K562 (cell line): Measurements from ENCODE around the gene ENTREP3. TPM values are rescaled to one million over a fixed set of nuclear protein-coding genes. Genes with fewer than 3 reads are reported as not detected.

Experiments
- ATF1 ChIP-seq, 2 experiments: fragments of 450-650 bp in 1 of 2; IDR thresholded peaks; 2 replicates each; pipeline ENCODE4 v1.6.1; 2016; ENCODE audit warnings: missing compliant biosample characterization in 1 of 2, missing genetic modification characterization in 1 of 2
- CBX2 ChIP-seq: fragments of 200-600 bp; sonication (generic); IDR thresholded peaks from one replicate; pipeline ENCODE4 v1.6.1; 2012; ENCODE audit warnings: mild to moderate bottlenecking, low read length, inconsistent platforms; ENCODE audit not compliant: insufficient read depth, poor library complexity, severe bottlenecking
- HMGXB4 ChIP-seq: sonication (generic); formaldehyde crosslinking; IDR thresholded peaks from 2 replicates; pipeline ENCODE4 v1.8.1; 2023; ENCODE audit warnings: mild to moderate bottlenecking, missing genetic modification reagents
- MITF ChIP-seq: IDR thresholded peaks from 2 replicates; pipeline ENCODE4 v1.6.1; 2014; ENCODE audit warnings: antibody characterized with exemption
- NFIC ChIP-seq: fragments of 450-650 bp; IDR thresholded peaks from 2 replicates; pipeline ENCODE4 v1.6.1; 2017; ENCODE audit warnings: mild to moderate bottlenecking, inconsistent platforms
- NFXL1 ChIP-seq: fragments of 450-650 bp; formaldehyde crosslinking; IDR thresholded peaks from 2 replicates; pipeline ENCODE4 v1.4.0; 2021; ENCODE audit warnings: mild to moderate bottlenecking
- ZBTB5 ChIP-seq: fragments of 450-650 bp; IDR thresholded peaks from 2 replicates; pipeline ENCODE4 v1.6.1; 2017; ENCODE audit warnings: antibody characterized with exemption
- ZBTB8A ChIP-seq: fragments of 450-650 bp; IDR thresholded peaks from 2 replicates; pipeline ENCODE4 v1.6.1; 2018; ENCODE audit warnings: mild to moderate bottlenecking, moderate library complexity; ENCODE audit not compliant: partially characterized antibody
- ZNF316 ChIP-seq: fragments of 450-650 bp; IDR thresholded peaks from 2 replicates; pipeline ENCODE4 v1.6.1; 2016
- ZNF444 ChIP-seq: fragments of 250-450 bp; sonication (Bioruptor Pico); IDR thresholded peaks from 2 replicates; pipeline ENCODE4 v1.4.0; 2020; ENCODE audit warnings: mild to moderate bottlenecking, moderate library complexity
- ZNF644 ChIP-seq: fragments of 200-800 bp; sonication (Bioruptor generic); IDR thresholded peaks from 2 replicates; pipeline ENCODE4 v1.6.1; 2016; ENCODE audit warnings: low read depth, missing genetic modification characterization, missing compliant biosample characterization
- polyA plus RNA-seq, 8 experiments: library from polyadenylated mRNA; depleted of rRNA in 4 of 8; stranded (reverse) in 5 of 8; unstranded in 3 of 8; fragments of >200 nt; fragmentation: Nextera tagmentation in 2 of 8; fragmentation: Illumina TruSeq in 1 of 8; extraction: Ambion mirVana in 2 of 8; extraction: Trizol in 1 of 8; gene quantifications; 2 replicates each; pipeline versions ENCODE4 v1.2.1 to v1.2.3, GENCODE V29; 2011 to 2014; ENCODE audit warnings: inconsistent platforms in 1 of 8, missing spikeins in 1 of 8
- total RNA-seq, 7 experiments: library from RNA; depleted of rRNA in 6 of 7; stranded (reverse); fragments of >200 nt in 6 of 7; fragmentation: Illumina TruSeq in 2 of 7; extraction: Trizol in 2 of 7; gene quantifications; 2 replicates each; pipeline versions ENCODE4 v1.2.1 to v1.2.3, GENCODE V29; 2011 to 2021; ENCODE audit warnings: low replicate concordance in 1 of 7
- TF ChIP-seq, protein P1 (sequence below): fragments of 450-650 bp; IDR thresholded peaks from 2 replicates; pipeline ENCODE4 v1.7.1; 2018; ENCODE audit warnings: mild to moderate bottlenecking, low read depth; ENCODE audit not compliant: partially characterized antibody
- TF ChIP-seq, protein P2 (sequence below): fragments of 250-450 bp; sonication (Bioruptor Pico); IDR thresholded peaks from 2 replicates; pipeline ENCODE4 v1.5.0; 2021
- TF ChIP-seq, protein P3 (sequence below): IDR thresholded peaks from 2 replicates; pipeline ENCODE4 v1.6.1; 2011; ENCODE audit not compliant: insufficient read length; ENCODE audit errors: extremely low read depth

The ENTREP3 gene
- total and polyA plus RNA-seq, 9 of the 15 experiments (the other 6 are each of a cell fraction or from before 2014, with no cell fraction given), result 1.9 to 41.8 (median 5.9) TPM

DNA sequence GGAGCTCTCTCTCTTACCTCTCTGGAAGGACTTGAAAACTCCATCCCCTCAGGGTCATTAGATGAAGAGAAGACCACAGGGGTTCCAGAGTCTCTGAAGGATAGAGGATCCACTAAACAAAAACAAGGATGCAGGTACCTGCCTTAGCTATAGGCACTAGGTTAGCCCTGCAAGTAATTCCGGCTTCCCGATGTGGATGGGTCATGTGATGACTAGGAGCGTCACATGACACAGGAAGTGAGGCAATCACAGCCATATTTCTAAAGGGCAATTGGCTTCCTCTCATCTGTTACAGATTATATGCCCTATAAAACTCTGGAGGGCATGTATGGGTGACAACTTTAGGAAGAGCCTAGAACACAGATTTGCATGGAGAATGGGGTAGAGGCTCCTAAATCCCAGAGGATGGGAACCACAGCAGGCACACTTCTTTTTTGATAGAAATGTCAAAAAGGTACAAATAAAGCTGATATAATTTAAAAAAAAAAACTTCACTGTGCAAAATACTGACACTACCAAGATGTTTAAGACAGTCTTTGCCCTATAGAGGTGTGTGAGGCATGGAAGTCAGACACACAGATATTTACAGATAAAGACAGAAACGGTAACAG is 14.1 kb downstream of the ENTREP3 start (continued):
- TF ChIP-seq MITF (peak; percentile 70; the same call in 1 of the 2 replicates), CBX2 (no peak), NFXL1 (CRISPR knock-in tag) (no peak), ATF1 (CRISPR knock-in tag; IDR thresholded peaks at IDR 0.05) (no peak), ATF1 (tag; IDR thresholded peaks at IDR 0.05) (peak; percentile 67), ZNF316 (no peak), ZNF444 (CRISPR knock-in tag) (no peak), NFIC (no peak), ZNF644 (no peak), ZBTB5 (no peak), HMGXB4 (CRISPR knock-in tag) (no peak), ZBTB8A (no peak)
- TF ChIP-seq, protein P1, sequence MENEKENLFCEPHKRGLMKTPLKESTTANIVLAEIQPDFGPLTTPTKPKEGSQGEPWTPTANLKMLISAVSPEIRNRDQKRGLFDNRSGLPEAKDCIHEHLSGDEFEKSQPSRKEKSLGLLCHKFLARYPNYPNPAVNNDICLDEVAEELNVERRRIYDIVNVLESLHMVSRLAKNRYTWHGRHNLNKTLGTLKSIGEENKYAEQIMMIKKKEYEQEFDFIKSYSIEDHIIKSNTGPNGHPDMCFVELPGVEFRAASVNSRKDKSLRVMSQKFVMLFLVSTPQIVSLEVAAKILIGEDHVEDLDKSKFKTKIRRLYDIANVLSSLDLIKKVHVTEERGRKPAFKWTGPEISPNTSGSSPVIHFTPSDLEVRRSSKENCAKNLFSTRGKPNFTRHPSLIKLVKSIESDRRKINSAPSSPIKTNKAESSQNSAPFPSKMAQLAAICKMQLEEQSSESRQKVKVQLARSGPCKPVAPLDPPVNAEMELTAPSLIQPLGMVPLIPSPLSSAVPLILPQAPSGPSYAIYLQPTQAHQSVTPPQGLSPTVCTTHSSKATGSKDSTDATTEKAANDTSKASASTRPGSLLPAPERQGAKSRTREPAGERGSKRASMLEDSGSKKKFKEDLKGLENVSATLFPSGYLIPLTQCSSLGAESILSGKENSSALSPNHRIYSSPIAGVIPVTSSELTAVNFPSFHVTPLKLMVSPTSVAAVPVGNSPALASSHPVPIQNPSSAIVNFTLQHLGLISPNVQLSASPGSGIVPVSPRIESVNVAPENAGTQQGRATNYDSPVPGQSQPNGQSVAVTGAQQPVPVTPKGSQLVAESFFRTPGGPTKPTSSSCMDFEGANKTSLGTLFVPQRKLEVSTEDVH, result peak; percentile 84
- TF ChIP-seq, protein P2, sequence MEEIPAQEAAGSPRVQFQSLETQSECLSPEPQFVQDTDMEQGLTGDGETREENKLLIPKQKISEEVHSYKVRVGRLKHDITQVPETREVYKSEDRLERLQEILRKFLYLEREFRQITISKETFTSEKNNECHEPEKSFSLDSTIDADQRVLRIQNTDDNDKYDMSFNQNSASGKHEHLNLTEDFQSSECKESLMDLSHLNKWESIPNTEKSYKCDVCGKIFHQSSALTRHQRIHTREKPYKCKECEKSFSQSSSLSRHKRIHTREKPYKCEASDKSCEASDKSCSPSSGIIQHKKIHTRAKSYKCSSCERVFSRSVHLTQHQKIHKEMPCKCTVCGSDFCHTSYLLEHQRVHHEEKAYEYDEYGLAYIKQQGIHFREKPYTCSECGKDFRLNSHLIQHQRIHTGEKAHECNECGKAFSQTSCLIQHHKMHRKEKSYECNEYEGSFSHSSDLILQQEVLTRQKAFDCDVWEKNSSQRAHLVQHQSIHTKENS (CRISPR knock-in tag), result no peak
- TF ChIP-seq, protein P3, sequence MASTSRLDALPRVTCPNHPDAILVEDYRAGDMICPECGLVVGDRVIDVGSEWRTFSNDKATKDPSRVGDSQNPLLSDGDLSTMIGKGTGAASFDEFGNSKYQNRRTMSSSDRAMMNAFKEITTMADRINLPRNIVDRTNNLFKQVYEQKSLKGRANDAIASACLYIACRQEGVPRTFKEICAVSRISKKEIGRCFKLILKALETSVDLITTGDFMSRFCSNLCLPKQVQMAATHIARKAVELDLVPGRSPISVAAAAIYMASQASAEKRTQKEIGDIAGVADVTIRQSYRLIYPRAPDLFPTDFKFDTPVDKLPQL, result no peak
